Cardiac fibroblast (primary cell): ENCODE measurements around the gene PIERCE2.
"Not testable (repeated sequence)": the region's sequence is repeated elsewhere in the genome, so short reads cannot be mapped to it uniquely, and the experiment has no call there.

ENCODE experiments used
- DNase-seq, 2 donors: peaks; one replicate each; pipeline versions ENCODE4 v3.0.0 to v3.0.0-alpha.2; 2010; ENCODE audit warnings: low read depth in 2 of 2
- H3K4me3 ChIP-seq, 2 donors: replicated peaks in 1 of 2; 1 replicate in 1 of 2; 2 replicates in 1 of 2; pipeline ENCODE4 v1.5.1; 2011; ENCODE audit warnings: low read depth in 2 of 2, low read length in 2 of 2, mild to moderate bottlenecking in 2 of 2, moderate library complexity in 1 of 2
- TF ChIP-seq, protein P1 (sequence below): IDR thresholded peaks from one replicate; pipeline ENCODE4 v1.5.1; 2011; ENCODE audit warnings: low read depth, mild to moderate bottlenecking, low read length, inconsistent platforms

PIERCE2 gene

DNA sequence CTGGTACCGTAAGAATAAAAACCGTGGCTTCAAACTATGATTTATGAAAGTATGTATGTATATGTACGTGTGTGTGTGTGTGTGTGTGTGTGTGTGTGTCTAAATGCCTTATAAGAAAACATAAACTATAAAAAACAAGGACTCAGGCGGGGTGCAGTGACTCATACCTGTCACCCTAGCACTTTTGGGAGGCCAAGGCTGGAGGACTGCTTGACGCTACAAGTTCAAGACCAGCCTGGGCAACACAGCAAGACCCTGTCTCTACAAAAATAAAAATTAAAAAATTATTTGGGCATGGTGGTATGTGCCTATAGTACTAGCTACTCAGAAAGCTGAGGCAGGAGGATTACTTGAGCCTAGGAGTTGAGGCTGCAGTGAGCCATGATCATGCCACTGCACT is 29.2 kb upstream of the PIERCE2 start:
- DNase-seq = no peak
- TF ChIP-seq, protein P1, sequence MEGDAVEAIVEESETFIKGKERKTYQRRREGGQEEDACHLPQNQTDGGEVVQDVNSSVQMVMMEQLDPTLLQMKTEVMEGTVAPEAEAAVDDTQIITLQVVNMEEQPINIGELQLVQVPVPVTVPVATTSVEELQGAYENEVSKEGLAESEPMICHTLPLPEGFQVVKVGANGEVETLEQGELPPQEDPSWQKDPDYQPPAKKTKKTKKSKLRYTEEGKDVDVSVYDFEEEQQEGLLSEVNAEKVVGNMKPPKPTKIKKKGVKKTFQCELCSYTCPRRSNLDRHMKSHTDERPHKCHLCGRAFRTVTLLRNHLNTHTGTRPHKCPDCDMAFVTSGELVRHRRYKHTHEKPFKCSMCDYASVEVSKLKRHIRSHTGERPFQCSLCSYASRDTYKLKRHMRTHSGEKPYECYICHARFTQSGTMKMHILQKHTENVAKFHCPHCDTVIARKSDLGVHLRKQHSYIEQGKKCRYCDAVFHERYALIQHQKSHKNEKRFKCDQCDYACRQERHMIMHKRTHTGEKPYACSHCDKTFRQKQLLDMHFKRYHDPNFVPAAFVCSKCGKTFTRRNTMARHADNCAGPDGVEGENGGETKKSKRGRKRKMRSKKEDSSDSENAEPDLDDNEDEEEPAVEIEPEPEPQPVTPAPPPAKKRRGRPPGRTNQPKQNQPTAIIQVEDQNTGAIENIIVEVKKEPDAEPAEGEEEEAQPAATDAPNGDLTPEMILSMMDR = no peak
- H3K4me3 ChIP-seq = no peak overlapping the region

DNA sequence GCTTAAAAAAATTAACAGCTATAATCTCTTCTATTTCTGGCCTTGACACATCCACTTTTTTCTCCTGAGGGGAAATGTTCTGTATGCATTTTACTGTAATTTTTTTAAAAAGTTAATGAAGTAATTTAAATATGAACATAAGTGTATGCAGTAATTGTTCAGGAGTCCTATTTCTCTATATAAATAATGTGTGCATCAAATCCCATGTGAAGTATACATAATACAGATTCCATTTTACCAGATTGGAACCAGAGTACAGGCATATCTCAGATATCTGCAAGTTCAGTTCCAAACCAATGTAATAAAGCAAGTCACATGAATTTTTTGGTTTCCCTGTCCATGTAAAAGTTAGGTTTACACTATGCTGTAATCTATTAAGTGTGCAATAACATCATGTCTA is 26.7 kb upstream of the PIERCE2 start:
- TF ChIP-seq, protein P1 = no peak
- no peak overlapping the region for H3K4me3 ChIP-seq
- no peak for DNase-seq

DNA sequence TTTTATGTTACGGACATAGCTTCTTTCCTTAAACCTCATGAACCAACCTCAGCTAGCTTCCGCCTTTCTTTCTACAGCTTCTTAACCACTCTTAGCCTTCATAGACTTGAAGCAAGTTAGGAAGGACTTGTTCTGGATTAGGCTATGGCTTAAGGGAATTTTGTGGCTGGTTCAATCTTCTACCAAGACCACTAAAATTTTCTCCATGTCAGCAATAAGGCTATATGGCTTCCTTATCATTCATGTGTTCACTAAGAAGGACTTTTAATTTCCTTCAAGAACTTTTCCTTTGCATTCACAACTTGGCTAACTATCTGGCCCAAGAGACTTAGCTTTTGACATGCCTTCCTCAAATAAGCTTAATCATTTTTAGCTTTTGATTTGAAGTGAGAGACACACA is 24.6 kb upstream of the PIERCE2 start:
- TF ChIP-seq, protein P1 = no peak
- no peak for DNase-seq
- no peak overlapping the region for H3K4me3 ChIP-seq

DNA sequence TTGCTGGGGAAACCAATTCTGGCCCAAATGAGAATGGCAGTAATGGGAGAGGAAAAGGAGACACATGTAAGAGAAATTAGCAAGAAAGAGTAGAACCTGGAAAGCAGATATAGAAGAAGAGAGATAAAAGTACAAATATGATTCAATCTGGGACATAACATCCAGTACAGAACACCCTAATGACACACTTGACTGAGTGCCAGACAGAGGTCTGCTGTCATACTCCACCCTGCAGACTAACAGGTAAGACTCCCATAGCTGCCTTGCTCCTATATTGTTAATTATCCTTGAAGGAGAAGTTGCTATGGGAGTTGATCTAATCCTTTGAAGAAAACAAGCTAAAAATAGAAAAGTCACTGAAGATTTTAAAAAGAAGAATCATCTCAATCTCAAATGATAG is 21.3 kb upstream of the PIERCE2 start:
- TF ChIP-seq, protein P1 = no peak
- peak in 1 of 2 donors; percentile 11 for DNase-seq
- no peak overlapping the region for H3K4me3 ChIP-seq

DNA sequence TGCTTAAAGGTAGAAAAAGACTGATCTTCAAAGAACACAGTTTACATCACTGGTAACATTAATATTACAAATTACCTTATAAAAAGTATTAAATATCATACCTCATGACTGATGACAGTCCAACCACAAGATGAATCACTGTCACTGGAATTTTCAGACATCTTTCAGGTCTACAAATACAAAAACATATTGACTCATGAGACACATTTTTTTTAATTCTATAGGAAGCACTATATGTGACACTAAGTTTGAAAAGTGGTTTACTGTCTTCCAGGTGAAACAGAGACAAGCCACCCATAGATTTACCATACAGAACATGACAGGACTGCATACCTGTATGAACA is 19.1 kb upstream of the PIERCE2 start:
- TF ChIP-seq, protein P1 = no peak
- peak in 1 of 2 donors; percentile 76 for DNase-seq
- no peak overlapping the region for H3K4me3 ChIP-seq

DNA sequence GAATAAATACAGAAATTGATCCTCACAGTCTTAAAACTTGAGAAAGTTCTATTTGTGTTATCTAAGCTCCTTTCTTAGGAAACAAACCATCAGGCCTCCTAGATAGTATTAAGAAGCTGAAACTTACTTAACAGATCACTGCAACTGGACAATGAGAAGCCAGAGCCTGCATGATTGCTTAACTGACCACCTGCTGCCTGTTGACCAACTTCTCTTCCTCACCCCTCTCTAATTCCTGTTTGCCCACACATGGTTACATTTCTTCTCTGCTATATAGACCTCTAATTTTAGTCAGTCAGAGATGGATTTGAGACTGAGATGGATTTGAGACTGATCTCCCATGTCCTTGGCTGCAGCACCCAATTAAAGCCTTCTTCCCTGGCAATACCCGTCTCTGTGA is 13.6 kb upstream of the PIERCE2 start:
- no peak overlapping the region for H3K4me3 ChIP-seq
- TF ChIP-seq, protein P1 = no peak
- DNase-seq = peak in 1 of 2 donors; percentile 47

DNA sequence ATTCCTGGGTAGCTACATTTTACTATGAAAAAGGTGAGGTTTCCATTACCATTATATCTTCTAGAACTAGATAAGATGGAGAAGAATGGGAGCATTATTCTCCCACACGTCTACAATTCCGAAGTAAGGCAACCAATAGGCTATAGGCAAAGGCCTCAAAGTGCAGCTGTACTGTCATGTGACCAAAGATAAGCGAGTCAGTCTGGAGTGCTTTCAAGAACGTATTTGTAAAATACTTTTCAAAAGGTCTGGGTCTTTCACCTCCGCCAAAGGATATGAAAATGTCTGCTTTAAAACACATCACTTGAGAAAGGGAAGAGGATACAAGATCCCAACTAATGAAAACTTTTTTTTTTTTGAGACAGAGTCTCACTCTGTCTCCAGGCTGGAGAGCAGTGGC is 10.1 kb upstream of the PIERCE2 start:
- DNase-seq = no peak
- TF ChIP-seq, protein P1 = no peak

DNA sequence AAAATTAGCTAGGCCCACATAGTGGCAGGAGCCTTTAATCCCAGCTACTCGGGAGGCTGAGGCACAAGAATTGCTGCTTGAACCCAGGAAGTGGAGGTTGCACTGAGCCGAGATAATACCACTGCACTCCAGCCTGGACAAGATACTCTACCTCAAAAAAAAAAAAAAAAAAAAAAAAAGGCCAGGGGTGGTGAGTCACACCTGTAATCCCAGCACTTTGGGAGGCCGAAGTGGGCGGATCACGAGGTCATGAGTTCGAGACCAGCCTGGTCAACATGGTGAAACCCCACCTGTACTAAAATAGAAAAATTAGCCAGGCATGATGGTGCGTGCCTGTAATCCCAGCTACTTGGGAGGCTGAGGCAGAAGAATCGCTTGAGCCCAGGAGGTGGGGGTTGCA is 8.2 kb upstream of the PIERCE2 start:
- DNase-seq, H3K4me3 ChIP-seq: not testable (repeated sequence)

More for the DNA sequence above, 10.1 kb upstream of the PIERCE2 start:
- no peak overlapping the region for H3K4me3 ChIP-seq
